Neural progenitor cell (in vitro differentiated cells): ENCODE data around the gene AHNAK2. TPM values are rescaled to one million over a fixed set of nuclear protein-coding genes. Genes with fewer than 3 reads are reported as not detected.
A peak's percentile ranks its signal among the peaks of the same experiment; 100 is the strongest.

Source experiments
- DNase-seq: peaks from one replicate; pipeline ENCODE4 v3.0.0-alpha.2; 2016; ENCODE audit warnings: low spot score
- H2AFZ ChIP-seq: fragments of 200-600 bp; sonication (generic); replicated peaks from 2 replicates; pipeline ENCODE4 v1.6.1; 2016; ENCODE audit warnings: antibody characterized with exemption
- H3F3A ChIP-seq: fragments of 200-600 bp; sonication (generic); 2 replicates; pipeline ENCODE4 v1.6.1; 2016; ENCODE audit warnings: antibody characterized with exemption, low read depth
- H3K27ac ChIP-seq: fragments of 200-600 bp; sonication (generic); 2 replicates; pipeline ENCODE4 v1.5.1; 2016; ENCODE audit warnings: mild to moderate bottlenecking
- H3K27me3 ChIP-seq: fragments of 200-600 bp; sonication (generic); 2 replicates; pipeline ENCODE4 v1.6.1; 2016; ENCODE audit warnings: mild to moderate bottlenecking, moderate library complexity
- H3K36me3 ChIP-seq: fragments of 200-600 bp; sonication (generic); 2 replicates; pipeline ENCODE4 v1.5.1; 2016
- H3K4me1 ChIP-seq: fragments of 200-600 bp; sonication (generic); 2 replicates; pipeline ENCODE4 v1.6.1; 2016; ENCODE audit warnings: mixed run types
- H3K4me2 ChIP-seq: fragments of 200-600 bp; sonication (generic); 2 replicates; pipeline ENCODE4 v1.6.1; 2016
- H3K4me3 ChIP-seq: fragments of 200-600 bp; sonication (generic); 2 replicates; pipeline ENCODE4 v1.5.1; 2016
- H3K79me2 ChIP-seq: fragments of 200-600 bp; sonication (generic); 2 replicates; pipeline ENCODE4 v1.6.1; 2016; ENCODE audit warnings: low read depth
- H3K9ac ChIP-seq: fragments of 200-600 bp; sonication (generic); 2 replicates; pipeline ENCODE4 v1.6.1; 2016
- H3K9me3 ChIP-seq: fragments of 200-600 bp; sonication (generic); 2 replicates; pipeline ENCODE4 v1.5.1; 2016; ENCODE audit warnings: low read depth
- H4K20me1 ChIP-seq: fragments of 200-600 bp; sonication (generic); 2 replicates; pipeline ENCODE4 v1.6.1; 2016; ENCODE audit warnings: low read depth
- H3K27ac Mint-ChIP-seq: 3 replicates; pipeline ENCODE4 v1.8.0; 2021; ENCODE audit warnings: mixed read lengths
- H3K27me3 Mint-ChIP-seq: 2 replicates; pipeline ENCODE4 v1.8.0; 2022; ENCODE audit warnings: low read depth, mild to moderate bottlenecking, inconsistent platforms, moderate library complexity, mixed read lengths; ENCODE audit not compliant: insufficient read depth
- H3K36me3 Mint-ChIP-seq: 3 replicates; pipeline ENCODE4 v1.8.0; 2021; ENCODE audit warnings: mixed read lengths
- H3K4me1 Mint-ChIP-seq: 3 replicates; pipeline ENCODE4 v1.8.0; 2021; ENCODE audit warnings: mixed read lengths
- H3K4me3 Mint-ChIP-seq: 3 replicates; pipeline ENCODE4 v1.8.0; 2021; ENCODE audit warnings: mild to moderate bottlenecking, moderate library complexity, mixed read lengths
- H3K9me3 Mint-ChIP-seq: 3 replicates; pipeline ENCODE4 v1.8.0; 2020; ENCODE audit warnings: mixed read lengths
- CTCF ChIP-seq: fragments of 200-600 bp; sonication (generic); IDR thresholded peaks from 2 replicates; pipeline ENCODE4 v1.5.1; 2017; ENCODE audit warnings: antibody characterized with exemption, mild to moderate bottlenecking
- EZH2 ChIP-seq: fragments of 200-600 bp; sonication (generic); IDR thresholded peaks from 2 replicates; pipeline ENCODE4 v1.6.1; 2017; ENCODE audit warnings: antibody characterized with exemption, mild to moderate bottlenecking, moderate library complexity
- EZH2phosphoT487 ChIP-seq: fragments of 200-600 bp; sonication (generic); IDR thresholded peaks from 2 replicates; pipeline ENCODE4 v1.6.1; 2017; ENCODE audit warnings: antibody characterized with exemption
- total RNA-seq: library from RNA; depleted of rRNA; stranded (reverse); fragments of >200 nt; gene quantifications from 2 replicates; pipeline ENCODE4 v1.2.3, GENCODE V29; 2015; ENCODE audit warnings: low replicate concordance

The AHNAK2 gene
- total RNA-seq, 1 donor from 2014 or later: 0.77 TPM

GRCh38 chr14:104938436-104938835, 39.7 kb downstream of the AHNAK2 start:
- H3K36me3 Mint-ChIP-seq: no peaks in the 10 kb centered on the region
- H3K4me1 Mint-ChIP-seq: peaks cover 4% of the 10 kb centered on the region

GRCh38 chr14:104937694-104938365, 40.3 kb downstream of the AHNAK2 start:
- H3K9ac ChIP-seq: no peak overlapping the region
- peaks cover 21% of the 10 kb centered on the region for H3K27me3 Mint-ChIP-seq
- no peaks in the 10 kb centered on the region for H3K9me3 ChIP-seq
- peaks cover 4% of the 10 kb centered on the region for H3K4me1 Mint-ChIP-seq
- peaks cover under 1% of the 10 kb centered on the region for H4K20me1 ChIP-seq
- peaks cover 4% of the 10 kb centered on the region for H3K4me1 ChIP-seq
- no peaks in the 10 kb centered on the region for H3K36me3 Mint-ChIP-seq
- no peaks in the 10 kb centered on the region for H3K36me3 ChIP-seq
- H3K4me3 Mint-ChIP-seq: no peak overlapping the region
- H3K27me3 ChIP-seq: peaks cover 74% of the 10 kb centered on the region
- H3F3A ChIP-seq: peaks cover 8% of the 10 kb centered on the region
- H3K9me3 Mint-ChIP-seq: peaks cover 11% of the 10 kb centered on the region
- H3K4me2 ChIP-seq: no peak overlapping the region
- no peak overlapping the region for H3K27ac ChIP-seq
- no peaks in the 10 kb centered on the region for H3K79me2 ChIP-seq
- H2AFZ ChIP-seq: no peak overlapping the region
- peak overlapping the region; percentile 4 for H3K27ac Mint-ChIP-seq
- no peak overlapping the region for H3K4me3 ChIP-seq
- DNase-seq: no peak
- TF ChIP-seq EZH2 (no peak), EZH2phosphoT487 (no peak), CTCF (no peak)

More at GRCh38 chr14:104938436-104938835, 39.7 kb downstream of the AHNAK2 start:
- Mint-ChIP-seq H3K27me3 (peaks cover 21% of the 10 kb centered on the region), H3K27ac (no peak overlapping the region), H3K9me3 (peaks cover 11% of the 10 kb centered on the region), H3K4me3 (no peak overlapping the region)
- no peak overlapping the region for H3K4me2 ChIP-seq
- H3K4me3 ChIP-seq: no peak overlapping the region
- H3K9ac ChIP-seq: no peak overlapping the region
- no peaks in the 10 kb centered on the region for H4K20me1 ChIP-seq
- no peaks in the 10 kb centered on the region for H3K36me3 ChIP-seq
- H2AFZ ChIP-seq: no peak overlapping the region
- no peaks in the 10 kb centered on the region for H3K9me3 ChIP-seq
- peaks cover 69% of the 10 kb centered on the region for H3K27me3 ChIP-seq
- no peaks in the 10 kb centered on the region for H3K4me1 ChIP-seq
- H3F3A ChIP-seq: peaks cover 8% of the 10 kb centered on the region
- no peaks in the 10 kb centered on the region for H3K79me2 ChIP-seq
- no peak overlapping the region for H3K27ac ChIP-seq
- no peak for DNase-seq
- TF ChIP-seq CTCF (no peak), EZH2 (no peak), EZH2phosphoT487 (no peak)

- Histone ChIP-seq H3K4me3 (no peak overlapping the region), H3K4me2 (no peak overlapping the region), H3K9ac (no peak overlapping the region), H3F3A (peaks cover 14% of the 10 kb centered on the region), H4K20me1 (peaks cover 7% of the 10 kb centered on the region), H3K36me3 (no peaks in the 10 kb centered on the region), H3K79me2 (no peaks in the 10 kb centered on the region), H3K9me3 (no peaks in the 10 kb centered on the region), H2AFZ (no peak overlapping the region), H3K4me1 (peaks cover 10% of the 10 kb centered on the region), H3K27me3 (peaks cover 81% of the 10 kb centered on the region), H3K27ac (no peak overlapping the region)
- peaks cover 4% of the 10 kb centered on the region for H3K4me1 Mint-ChIP-seq
- H3K4me3 Mint-ChIP-seq: no peak overlapping the region
- DNase-seq: no peak
- H3K9me3 Mint-ChIP-seq: peaks cover 11% of the 10 kb centered on the region
- peaks cover 23% of the 10 kb centered on the region for H3K27me3 Mint-ChIP-seq
- no peak overlapping the region for H3K27ac Mint-ChIP-seq
- TF ChIP-seq EZH2: no peak
- no peak for TF ChIP-seq CTCF
- no peak for TF ChIP-seq EZH2phosphoT487
- H3K36me3 Mint-ChIP-seq: no peaks in the 10 kb centered on the region
Measured at GRCh38 chr14:104937161-104937560, 41.0 kb downstream of the AHNAK2 start.
